ENCODE measurements around the gene GAL3ST2.

Gene GAL3ST2

DNA sequence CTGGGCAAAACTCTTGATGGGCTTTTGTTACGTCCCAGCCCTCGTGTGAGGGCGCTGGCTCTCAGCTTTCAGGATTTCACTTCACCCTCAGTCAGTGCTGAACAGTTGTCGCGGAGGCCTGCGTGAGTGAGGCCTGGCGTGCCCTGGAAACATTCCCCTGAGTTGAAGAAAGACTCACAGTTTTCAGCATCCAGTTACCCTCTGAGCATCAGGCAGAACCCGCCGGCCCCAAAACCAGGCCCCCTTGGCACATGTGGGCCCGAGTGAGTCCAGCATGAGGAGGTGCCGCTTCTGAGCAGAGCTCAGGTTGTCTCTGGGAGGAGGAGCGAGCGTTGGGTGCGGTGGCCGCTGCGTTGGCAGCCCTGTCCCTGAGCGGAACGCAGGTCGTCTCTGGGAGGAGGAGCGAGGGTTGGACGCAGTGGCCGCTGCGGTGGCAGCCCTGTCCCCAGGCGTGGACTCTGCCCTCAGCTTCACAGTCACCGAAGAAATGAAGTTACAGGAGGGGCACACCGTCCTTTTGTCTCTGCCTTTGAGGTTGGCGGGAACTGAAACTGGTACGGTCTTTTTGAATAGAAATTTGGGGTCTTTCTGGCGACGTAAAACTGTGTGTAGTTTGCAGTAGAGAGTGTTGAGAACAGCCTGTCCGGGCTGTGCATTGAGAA, 32.2 kb downstream of the GAL3ST2 start, which contains the start of gene NEU4:
Gene NEU4, plus strand, starts transcription at position 473 of the 662 bp plus-strand sequence. CDS start 5,292 bp downstream, outside the sequence.
- no peak within 1 kb of the TSS for H3K4me2 ChIP-seq (ENCODE audit: low read depth, low read length, poor library complexity, severe bottlenecking)
- no peaks in the 10 kb centered on the region for H3K27me3 ChIP-seq (ENCODE audit: low read length)
- no peaks in the 10 kb centered on the region for H3F3A ChIP-seq (ENCODE audit: insufficient read depth)
- H3K9me3 ChIP-seq (ENCODE audit: insufficient read depth, low read length) = no peaks in the 10 kb centered on the region
- no peaks in the 10 kb centered on the region for H3K36me3 ChIP-seq (ENCODE audit: low read length)
- no peak within 1 kb of the TSS for H3K9ac ChIP-seq (ENCODE audit: low read length)
- no peak within 1 kb of the TSS for H3K27ac ChIP-seq (ENCODE audit: low read depth, low read length)
- no peak for TF ChIP-seq EZH2phosphoT487 (conservative IDR thresholded peaks at IDR 0.05; ENCODE audit: low read length)
- TF ChIP-seq, protein P1, sequence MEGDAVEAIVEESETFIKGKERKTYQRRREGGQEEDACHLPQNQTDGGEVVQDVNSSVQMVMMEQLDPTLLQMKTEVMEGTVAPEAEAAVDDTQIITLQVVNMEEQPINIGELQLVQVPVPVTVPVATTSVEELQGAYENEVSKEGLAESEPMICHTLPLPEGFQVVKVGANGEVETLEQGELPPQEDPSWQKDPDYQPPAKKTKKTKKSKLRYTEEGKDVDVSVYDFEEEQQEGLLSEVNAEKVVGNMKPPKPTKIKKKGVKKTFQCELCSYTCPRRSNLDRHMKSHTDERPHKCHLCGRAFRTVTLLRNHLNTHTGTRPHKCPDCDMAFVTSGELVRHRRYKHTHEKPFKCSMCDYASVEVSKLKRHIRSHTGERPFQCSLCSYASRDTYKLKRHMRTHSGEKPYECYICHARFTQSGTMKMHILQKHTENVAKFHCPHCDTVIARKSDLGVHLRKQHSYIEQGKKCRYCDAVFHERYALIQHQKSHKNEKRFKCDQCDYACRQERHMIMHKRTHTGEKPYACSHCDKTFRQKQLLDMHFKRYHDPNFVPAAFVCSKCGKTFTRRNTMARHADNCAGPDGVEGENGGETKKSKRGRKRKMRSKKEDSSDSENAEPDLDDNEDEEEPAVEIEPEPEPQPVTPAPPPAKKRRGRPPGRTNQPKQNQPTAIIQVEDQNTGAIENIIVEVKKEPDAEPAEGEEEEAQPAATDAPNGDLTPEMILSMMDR (IDR thresholded peaks at IDR 0.05; ENCODE audit: insufficient read depth, low read length, poor library complexity, severe bottlenecking) = no peak
- H3K9me2 ChIP-seq (replicated peaks; ENCODE audit: insufficient read depth, low read length) = no peaks in the 10 kb centered on the region
- no peak within 1 kb of the TSS for H2AFZ ChIP-seq (ENCODE audit: low read depth, low read length, severe bottlenecking)
- H4K20me1 ChIP-seq (ENCODE audit: low read depth, low read length) = no peaks in the 10 kb centered on the region
- no peak within 1 kb of the TSS for H3K4me3 ChIP-seq (ENCODE audit: insufficient read depth, low read length, poor library complexity, severe bottlenecking)
- no peaks in the 10 kb centered on the region for H3K79me2 ChIP-seq (ENCODE audit: insufficient read depth, low read length)

DNA sequence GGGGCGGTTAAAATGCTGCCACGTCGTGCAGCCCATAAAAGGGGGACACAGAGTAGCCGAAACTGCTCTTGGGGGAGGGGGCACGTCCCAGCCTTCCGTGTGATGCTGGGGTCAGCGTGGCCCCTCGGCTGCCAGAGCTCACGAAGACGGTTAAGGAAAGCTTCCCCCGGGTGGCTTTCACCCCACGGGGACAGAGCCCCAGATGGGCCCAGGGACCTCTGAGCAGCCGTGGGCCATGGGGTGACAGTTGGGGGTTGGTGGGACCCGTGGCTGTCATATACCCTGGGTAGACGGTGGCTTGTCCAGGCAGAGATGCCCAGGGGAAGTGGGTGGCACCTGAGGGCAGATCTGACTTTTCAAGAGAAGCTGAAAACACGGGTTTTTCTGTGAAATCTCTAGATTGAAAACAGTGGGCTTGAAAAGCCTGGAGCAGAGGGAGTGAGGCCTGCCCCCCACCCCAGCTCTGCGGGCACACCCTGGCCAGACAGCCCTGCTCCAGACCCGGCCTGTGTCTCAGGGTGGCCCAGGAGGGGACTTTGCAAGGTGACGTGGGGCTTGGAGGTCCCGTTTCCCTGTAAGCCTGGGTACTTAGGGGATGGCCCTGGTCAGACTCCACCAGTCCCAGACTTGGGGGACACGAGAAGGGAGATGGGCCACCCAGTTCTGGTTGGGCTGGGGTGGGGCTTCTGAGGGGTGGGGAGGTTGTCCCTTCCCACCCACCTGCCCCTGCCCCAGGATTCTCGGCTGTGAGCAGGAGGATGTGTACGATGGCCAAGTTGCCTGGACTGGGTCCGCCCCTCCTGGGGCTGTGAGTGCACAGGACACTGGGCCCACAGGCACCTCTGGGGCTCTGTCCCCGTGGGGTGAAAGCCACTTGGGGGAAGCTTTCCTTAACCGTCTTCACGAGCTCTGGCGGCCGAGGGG, 33.0 kb downstream of the GAL3ST2 start:
- H3F3A ChIP-seq (ENCODE audit: insufficient read depth) = no peaks in the 10 kb centered on the region
- no peak for TF ChIP-seq EZH2phosphoT487 (conservative IDR thresholded peaks at IDR 0.05; ENCODE audit: low read length)
- TF ChIP-seq, protein P1 (IDR thresholded peaks at IDR 0.05; ENCODE audit: insufficient read depth, low read length, poor library complexity, severe bottlenecking) = no peak
- H4K20me1 ChIP-seq (ENCODE audit: low read depth, low read length) = no peaks in the 10 kb centered on the region
- no peak overlapping the region for H3K4me3 ChIP-seq (ENCODE audit: insufficient read depth, low read length, poor library complexity, severe bottlenecking)
- no peaks in the 10 kb centered on the region for H3K27me3 ChIP-seq (ENCODE audit: low read length)
- no peak overlapping the region for H3K27ac ChIP-seq (ENCODE audit: low read depth, low read length)
- H2AFZ ChIP-seq (ENCODE audit: low read depth, low read length, severe bottlenecking) = no peak overlapping the region
- H3K9me2 ChIP-seq (replicated peaks; ENCODE audit: insufficient read depth, low read length) = no peaks in the 10 kb centered on the region
- H3K79me2 ChIP-seq (ENCODE audit: insufficient read depth, low read length) = no peaks in the 10 kb centered on the region
- H3K4me2 ChIP-seq (ENCODE audit: low read depth, low read length, poor library complexity, severe bottlenecking) = no peak overlapping the region
- no peaks in the 10 kb centered on the region for H3K36me3 ChIP-seq (ENCODE audit: low read length)
- H3K9me3 ChIP-seq (ENCODE audit: insufficient read depth, low read length) = no peaks in the 10 kb centered on the region
- no peak overlapping the region for H3K9ac ChIP-seq (ENCODE audit: low read length)

- Histone ChIP-seq H3K79me2 (ENCODE audit: insufficient read depth, low read length) (no peaks in the 10 kb centered on the region), H3K9me3 (ENCODE audit: insufficient read depth, low read length) (no peaks in the 10 kb centered on the region), H3K4me2 (ENCODE audit: low read depth, low read length, poor library complexity, severe bottlenecking) (no peak overlapping the region), H3K4me3 (ENCODE audit: insufficient read depth, low read length, poor library complexity, severe bottlenecking) (no peak overlapping the region), H3K27me3 (ENCODE audit: low read length) (no peaks in the 10 kb centered on the region), H3K36me3 (ENCODE audit: low read length) (no peaks in the 10 kb centered on the region), H3F3A (ENCODE audit: insufficient read depth) (no peaks in the 10 kb centered on the region), H3K27ac (ENCODE audit: low read depth, low read length) (no peak overlapping the region), H3K9ac (ENCODE audit: low read length) (no peak overlapping the region), H4K20me1 (ENCODE audit: low read depth, low read length) (no peaks in the 10 kb centered on the region), H3K9me2 (replicated peaks; ENCODE audit: insufficient read depth, low read length) (no peaks in the 10 kb centered on the region), H2AFZ (ENCODE audit: low read depth, low read length, severe bottlenecking) (no peak overlapping the region)
- no peak for TF ChIP-seq EZH2phosphoT487 (conservative IDR thresholded peaks at IDR 0.05; ENCODE audit: low read length)
These were observed 33.9 kb downstream of the GAL3ST2 start for GRCh38 chr2:241810307-241811200.

All from SU-DHL-6 (cell line).